H1 (cell line): ENCODE measurements around the gene CASKIN2.

Experiments used
- BCL11A ChIP-seq, 2 experiments: IDR thresholded peaks; one replicate each; pipeline ENCODE4 v1.6.1; 2011; ENCODE audit warnings: low read depth in 2 of 2, low read length in 2 of 2, mild to moderate bottlenecking in 2 of 2
- POLR2A ChIP-seq, 2 experiments: IDR thresholded peaks; 1 replicate in 1 of 2; 2 replicates in 1 of 2; pipeline ENCODE4 v1.6.1; 2011; ENCODE audit warnings: low read depth in 2 of 2, low read length in 2 of 2, mild to moderate bottlenecking in 2 of 2; ENCODE audit errors: control extremely low read depth in 1 of 2
- POU5F1 ChIP-seq: IDR thresholded peaks from 2 replicates; pipeline ENCODE4 v1.6.1; 2011; ENCODE audit warnings: low read depth, mild to moderate bottlenecking, low read length, moderate library complexity

DNA sequence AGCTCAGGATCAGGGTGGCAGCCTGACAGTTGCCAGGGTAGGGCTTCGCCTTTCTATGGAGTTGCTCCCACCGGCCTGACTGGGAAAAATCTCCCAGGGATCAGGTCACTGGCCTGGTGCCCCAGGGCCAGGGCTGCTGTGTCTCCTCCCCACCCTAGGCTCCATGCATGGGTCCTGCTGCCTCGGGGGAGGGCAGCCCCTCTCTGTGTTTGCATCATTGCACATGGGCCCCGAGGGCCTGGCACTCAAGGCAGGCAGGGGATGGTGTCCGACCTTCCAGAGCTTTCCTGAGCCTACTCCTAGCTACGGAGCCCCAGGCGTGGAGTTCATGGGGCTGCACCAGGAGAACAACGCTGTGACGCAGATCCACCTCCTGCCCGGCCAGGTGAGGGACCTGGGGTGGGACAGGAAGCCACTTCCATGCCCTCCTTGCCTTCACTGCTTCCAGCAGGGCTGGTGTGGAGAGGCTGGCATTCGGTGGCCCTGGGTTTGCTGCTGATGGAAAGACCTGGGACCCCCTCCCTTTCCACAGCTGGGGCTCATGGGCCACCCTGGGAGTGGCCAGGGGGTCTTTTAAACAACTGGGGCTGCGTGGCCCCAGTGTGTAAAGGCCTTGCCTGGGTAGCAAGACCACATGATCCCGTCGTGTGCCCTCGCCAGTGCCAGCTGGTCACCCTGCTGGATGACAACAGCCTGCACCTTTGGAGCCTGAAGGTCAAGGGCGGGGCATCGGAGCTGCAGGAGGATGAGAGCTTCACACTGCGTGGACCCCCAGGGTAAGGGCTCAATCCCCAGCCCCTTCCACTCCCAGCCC lies 42.7 kb upstream of the CASKIN2 start:
- TF ChIP-seq BCL11A (IDR thresholded peaks at IDR 0.05; ENCODE audit: low read depth in 2 of 2, low read length in 2 of 2): no peak
- TF ChIP-seq POLR2A (IDR thresholded peaks at IDR 0.05; ENCODE audit: control extremely low read depth in 1 of 2, low read depth in 2 of 2, low read length in 2 of 2): no peak
- no peak for TF ChIP-seq POU5F1
